GM18909 (cell line): ENCODE results near the gene ZSWIM3.

ENCODE experiments used
- ATAC-seq: cut with Tn5 transposase; IDR thresholded peaks from one replicate; pipeline ENCODE4 v1.9.1; 2021; ENCODE audit warnings: mild to moderate bottlenecking; ENCODE audit not compliant: unreplicated experiment, poor library complexity

Gene ZSWIM3

DNA sequence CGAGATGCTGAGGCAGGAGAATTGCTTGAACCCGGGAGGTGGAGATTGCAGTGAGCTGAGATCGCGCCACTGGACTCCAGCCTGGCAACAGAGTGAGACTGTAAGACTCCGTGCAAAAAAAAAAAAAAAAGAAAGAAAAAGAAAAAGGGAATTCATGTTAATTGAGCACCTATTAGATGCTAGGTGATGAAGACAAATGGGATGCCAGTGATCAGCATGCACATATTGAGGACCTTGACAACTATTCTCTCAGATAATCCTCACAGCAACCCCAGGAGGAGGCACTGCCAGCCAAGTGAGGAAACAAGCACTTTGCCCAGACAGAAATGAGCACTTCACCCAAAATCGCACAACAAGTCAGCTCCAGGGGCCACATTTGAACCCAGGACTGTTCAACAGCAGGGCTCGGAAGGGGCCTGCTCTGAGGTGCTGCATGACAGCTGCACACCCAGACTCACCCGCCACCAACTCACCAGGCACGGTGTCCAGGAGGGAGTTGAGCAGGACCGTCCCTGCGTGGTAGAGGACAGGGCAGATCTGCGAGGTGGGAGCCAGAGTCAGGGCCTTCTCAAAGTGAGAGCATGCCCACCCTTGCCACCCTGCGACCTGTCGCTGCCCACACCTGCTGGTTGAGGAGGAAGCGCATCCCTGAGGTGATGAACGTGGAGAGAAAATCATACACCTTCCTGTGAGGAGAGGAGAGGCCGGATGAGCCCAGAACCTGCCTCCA lies 50.0 kb downstream of the ZSWIM3 start:
- no peak for ATAC-seq

DNA sequence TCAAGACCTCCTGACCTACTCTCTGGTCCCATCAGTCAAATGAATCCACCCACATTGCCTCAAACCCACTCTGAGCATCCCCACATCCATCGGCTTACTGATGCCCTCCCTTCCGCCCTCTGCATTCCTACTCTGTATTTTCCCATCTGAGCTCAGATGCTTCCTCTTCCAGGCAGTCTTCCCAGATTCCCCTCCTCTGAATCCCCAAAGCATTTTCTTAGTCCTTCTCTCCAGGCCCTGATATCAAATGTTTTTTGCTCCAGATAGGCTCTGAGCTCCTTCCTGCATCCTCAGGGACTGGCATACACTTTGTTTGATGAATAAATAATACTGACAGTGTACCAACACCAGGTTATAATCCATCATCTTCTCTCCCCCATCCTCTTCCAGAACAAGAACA lies 50.7 kb downstream of the ZSWIM3 start:
- no peak for ATAC-seq

DNA sequence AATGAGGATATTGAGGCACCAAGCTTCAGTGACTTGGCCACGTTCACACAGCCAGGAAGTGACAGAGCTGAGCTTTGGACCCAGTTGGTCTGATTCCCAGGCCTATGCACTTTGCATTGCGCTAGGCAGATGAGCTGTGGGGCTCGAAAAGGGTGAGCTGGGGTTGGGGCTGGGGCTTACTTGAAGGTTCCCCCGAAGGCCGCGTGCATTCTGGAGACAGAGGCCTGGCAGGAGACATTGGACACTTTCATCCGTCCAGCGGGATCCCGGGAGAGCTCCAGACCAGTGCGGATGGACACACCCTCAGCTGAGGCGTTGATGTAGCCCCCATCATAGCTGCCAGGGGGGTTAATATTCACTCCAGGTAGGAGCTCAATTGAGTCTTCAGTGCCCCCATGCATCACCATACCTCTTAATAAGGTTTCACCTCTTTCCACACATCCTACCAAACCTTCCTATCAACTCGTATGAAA lies 52.0 kb downstream of the ZSWIM3 start:
- no peak for ATAC-seq

DNA sequence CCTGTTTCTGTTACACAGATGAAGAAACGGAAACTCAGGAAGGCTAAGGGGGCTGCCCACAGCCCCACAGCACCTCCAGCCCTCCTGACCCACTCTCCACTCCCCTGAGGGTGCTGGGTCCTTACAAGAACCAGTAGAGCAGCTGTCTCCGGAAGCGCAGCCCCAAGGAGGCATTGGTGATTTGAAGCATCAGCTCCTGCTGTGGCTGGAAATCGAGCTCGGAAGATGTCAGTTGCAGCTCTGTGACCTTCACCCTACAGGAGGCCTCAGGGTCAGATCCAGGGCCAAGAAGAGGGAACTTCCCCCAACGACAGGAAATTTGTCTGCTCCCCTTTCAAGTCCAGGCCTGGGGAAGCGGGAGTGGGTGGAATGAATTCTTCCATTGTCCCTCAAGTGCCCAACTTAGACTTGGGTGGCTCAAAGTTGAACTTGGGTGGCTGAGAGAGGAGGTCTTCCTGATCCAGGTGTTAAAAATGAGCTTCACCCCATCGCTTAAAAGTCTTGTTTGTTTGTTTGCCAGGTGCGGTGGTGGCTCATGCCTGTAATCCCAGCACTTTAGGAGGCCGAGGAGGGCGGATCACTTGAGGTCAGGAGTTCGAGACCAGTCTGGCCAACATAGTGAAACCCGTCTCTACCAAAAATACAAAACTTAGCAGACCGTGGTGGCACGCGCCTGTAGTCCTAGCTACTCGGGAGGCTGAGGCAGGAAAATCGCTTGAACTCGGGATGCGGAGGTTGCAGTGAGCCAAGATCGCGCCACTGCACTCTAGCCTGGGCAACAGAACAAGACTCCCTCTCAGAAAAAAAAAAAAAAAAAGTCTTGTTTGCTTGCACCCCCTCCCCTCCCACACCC lies 52.6 kb downstream of the ZSWIM3 start:
- ATAC-seq = no peak

DNA sequence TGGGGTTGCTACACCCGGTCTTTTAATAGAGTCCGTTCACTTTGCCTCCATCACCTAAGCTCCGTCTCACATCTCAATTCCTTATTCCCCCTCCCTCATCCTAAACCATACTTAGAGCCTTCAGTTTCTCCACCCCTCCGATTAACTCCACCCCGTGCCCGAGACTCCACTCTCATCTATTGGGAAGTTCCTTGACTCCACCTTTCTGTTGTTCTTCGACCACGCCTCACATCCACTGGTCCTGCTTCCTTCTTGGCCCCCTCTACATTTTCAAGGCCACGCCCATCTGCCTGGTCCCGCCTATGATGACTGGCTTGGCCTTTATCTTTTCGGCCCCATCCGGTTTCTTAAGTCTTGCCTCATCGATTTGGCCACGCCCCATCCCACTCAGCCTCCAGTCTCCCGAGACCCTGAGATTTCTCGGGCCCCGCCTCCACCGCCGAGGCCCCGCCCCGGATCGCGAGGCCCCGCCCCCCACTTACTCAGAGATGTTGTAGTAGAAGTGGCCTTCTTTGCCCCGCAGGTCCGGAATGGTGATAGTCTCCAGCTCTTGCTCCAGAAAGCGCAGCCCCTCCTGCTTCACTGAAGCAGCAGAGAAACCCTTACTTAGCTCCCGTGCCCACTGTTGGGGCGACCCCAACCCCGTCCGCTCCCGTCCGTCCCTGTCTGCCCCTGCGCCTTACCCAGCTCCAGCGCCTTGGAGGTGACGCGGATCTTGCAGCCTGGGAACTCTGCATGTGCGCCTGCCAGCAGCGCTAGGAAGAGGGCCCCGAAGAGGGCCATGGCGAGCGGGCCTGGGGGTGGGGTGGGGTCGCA lies 53.5 kb downstream of the ZSWIM3 start:
- ATAC-seq = peak; percentile 93

DNA sequence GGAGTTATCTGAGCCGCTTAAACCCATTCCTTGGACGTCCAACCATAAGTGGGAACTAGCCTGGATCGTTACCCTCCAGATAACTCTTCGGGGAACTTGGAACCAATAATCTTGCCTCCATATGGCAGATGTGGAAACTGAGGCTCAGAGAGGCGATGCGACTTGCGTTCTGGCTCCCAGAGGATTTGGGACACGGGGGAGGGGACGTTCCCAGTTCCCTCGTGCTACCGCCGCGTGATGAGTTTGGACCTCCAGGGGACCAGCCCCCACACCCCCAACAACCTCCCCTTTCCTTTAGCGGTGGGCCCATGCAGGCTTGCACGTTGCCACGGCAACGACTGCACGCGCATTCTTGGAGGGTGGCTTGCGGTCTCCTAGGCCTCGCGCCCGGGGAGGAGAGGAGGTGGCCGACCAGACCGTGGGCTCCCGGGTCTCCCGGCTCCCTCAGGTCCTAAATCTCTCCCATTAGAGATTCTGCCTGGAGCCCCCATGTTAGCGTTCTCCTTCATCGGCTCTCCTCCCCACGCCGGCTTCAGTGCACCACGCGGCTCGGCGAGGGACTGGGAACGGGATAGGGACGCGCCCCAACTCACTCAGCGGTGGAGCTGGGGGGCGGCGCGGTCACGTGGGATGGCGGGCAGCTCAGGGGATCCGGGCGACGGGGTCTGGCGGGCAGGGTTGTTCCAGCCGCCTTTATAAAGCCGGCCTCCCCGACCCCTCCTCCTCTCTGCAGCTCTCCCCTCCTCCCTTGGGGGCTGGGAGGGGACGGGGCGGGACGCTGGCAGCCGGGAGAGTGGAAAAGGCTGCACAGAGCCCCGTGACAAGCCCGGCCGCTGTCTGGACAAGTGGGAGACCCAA lies 54.3 kb downstream of the ZSWIM3 start, which contains the start of gene PLTP:
PLTP (minus strand) TSS at position 670 of the 858 bp plus-strand sequence. CDS start 703 bp downstream, outside the sequence.
- ATAC-seq = no peak

DNA sequence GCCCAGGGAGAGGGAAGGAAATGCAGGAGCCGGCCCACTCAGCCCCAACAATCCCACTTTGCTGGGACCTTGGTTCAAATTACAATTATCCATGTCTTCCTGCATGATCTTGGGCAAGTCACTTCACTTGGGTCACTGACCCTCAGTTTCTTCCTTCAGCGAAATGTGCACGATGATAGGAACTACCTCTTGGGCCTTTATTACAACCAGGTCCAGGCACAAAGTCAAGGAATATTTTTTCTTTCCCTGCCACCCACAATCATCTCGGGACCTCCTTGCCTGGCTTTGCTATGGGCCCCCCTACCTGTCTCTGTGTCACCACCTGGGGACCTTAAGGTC lies 54.9 kb downstream of the ZSWIM3 start:
- ATAC-seq = no peak

DNA sequence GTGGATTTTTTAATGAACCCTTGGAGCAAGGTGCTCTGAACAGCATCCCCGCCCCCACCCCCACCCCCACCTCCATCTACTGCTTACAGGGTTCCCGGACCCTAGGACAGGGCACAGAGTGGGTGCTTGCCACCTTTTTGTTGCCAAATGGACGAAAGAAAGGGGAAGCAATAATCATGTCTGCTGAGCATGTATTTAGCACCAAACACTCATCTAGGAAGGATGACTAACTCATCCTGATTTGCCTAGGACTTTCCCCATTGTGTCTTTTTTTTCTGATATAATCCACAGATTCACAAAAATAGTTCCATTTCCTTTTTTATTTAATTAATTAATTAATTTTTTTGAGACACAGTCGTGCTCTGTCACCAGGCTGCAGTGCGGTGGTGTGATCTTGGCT lies 55.7 kb downstream of the ZSWIM3 start:
- no peak for ATAC-seq

DNA sequence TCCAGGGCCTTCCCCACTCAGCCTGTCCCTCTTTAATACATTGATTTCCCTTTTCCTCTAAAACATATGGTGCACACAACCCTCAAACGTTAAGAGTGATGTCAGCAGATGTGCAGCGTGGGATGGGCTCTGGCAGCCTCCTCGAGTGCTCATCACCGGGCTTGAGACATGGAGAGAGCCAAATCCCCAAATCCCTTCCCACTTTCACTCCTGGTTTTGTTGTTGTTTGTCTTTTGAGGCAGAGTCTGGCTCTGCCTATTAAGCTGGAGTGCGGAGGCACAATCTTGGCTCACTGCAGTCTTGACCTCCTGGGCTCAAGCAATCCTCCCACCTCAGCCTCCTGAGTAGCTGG lies 60.4 kb downstream of the ZSWIM3 start:
- no peak for ATAC-seq

DNA sequence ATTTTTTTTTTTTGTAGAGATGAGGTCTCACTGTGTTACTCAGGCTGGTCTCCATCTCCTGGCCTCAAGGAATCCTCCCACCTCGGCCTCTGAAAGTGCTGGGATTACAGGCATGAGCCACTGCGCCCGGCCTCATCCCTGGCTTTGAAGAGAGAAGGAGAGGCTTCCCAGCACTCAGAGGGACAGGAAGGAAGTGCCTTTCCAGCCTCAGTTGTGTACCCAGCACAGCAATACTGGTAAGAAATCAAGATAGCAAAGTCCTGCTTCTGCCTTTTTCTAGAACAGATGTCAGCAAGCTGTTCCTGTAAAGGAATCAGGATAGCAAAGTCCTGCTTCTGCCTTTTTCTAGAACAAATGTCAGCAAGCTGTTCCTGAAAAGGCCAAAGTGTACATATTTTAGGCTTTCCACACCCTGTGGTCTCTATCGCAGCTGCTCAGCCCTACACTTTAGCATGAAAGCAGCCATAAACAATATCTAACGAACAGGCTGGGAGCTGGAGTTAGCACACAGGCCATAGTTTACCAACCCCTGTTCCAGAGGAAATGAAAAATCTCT lies 60.8 kb downstream of the ZSWIM3 start:
- no peak for ATAC-seq

DNA sequence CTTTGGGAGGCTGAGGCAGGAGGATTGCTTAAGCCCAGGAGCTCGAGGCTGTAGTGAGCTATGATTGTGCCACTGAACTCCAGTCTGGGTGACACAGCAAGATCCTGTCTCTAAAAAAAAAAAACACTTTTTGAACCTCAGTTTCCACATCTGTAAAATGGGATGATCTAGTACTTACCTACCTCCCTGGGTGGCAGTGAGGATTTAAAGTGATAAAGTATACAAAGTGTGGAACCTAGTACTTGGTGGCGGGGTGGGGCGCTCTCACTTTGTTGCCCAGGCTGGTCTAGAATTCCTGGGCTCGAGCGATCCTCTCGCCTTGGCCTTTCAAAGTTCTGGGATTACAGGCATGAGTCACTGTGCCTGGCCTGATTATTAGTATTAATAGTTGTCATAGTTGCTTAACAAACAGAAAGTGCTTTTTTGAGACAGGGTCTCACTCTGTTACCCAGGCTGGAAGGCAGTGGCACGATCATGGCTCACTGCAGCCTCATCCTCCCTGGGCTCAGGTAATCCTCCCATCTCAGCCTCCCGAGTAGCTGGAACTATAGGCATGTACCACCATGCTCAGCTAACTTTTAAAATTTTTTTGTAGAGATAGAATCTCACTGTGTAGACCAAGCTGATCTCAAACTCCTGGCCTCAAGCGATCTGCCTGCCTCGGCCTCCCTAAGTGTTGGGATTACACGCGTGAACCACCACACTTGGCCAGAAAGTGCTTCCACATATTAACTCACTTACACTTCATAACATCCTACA lies 61.5 kb downstream of the ZSWIM3 start:
- no peak for ATAC-seq

DNA sequence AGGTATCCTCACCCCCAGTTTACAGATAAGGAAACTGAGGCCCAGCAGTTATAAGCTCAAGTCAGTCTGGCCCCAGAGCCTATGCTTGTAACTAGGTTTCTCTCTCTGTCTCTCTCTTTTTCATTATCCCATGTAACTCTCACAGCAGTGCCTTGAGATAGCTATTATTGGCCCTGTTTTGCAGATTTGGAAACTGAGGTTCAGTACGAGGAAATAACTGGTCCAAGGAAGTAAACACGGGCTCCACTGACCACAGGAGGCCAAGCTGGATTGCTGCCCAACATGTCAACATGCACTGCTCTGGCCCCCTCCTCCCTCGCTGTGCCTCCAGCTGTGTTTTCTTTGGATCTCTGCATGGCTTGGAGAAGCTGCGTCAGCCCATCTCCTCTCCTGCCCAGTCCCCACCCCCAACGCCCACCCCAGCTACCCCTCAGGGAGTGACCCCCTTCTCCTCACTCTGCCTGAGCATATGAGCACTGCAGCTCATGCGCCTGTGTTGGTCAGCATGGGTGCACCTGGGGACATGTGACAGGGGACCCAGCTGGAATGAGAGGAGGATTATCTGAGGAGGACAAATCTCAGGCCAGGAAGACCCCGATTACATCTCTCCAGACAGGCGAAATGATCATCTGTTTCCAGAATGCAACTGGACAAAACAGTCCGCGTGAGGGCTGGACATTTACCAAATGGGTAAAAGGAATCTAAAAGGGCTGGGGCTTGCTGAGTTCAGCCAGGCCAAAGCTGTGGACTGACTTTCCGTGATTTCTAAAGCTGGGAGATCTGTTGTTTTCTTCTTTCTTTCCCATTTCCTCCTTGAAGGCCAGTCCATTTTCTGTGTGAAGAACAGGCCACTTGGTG lies 62.4 kb downstream of the ZSWIM3 start:
- ATAC-seq = no peak

DNA sequence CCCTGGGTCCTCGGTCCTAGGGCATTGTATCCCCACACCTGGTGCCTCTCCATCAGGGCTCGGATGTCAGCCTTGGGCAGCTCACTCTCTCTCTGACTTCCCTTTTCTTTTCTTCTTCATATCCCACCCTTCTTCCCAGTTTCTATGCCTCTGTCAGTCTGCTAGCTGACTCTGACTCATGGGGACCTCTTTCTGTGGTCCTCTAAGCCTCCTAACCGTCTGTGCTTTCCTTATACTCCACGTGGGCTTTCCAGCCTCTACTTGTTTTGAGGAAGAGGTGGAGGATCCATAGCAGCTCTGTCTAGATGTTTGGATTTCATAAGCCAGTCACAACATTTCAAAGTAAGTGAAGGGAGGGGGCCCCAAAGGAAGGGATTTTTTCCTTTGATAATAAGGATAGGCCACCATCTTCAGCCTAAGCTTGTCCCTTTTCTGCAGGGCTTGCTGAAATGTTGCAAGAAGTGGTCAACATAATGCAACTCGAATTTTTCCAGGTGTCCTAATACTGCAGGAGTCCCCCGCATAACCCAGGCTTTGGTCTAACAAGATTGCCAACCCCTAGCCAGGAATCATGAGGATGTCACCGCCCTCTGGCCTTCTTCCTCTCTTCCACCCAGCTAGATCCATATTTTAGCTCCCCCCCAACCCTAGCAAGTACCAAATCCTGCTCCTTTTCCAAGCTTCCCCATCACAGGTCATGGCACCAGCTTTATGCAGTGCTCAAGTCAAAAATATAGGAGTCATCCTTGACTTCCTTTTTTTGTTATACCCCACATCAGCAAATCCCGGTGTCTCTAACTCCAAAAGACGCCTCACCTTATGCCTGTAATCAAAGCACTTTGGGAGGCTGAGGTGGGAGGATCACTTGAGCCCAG lies 63.3 kb downstream of the ZSWIM3 start:
- ATAC-seq = no peak

DNA sequence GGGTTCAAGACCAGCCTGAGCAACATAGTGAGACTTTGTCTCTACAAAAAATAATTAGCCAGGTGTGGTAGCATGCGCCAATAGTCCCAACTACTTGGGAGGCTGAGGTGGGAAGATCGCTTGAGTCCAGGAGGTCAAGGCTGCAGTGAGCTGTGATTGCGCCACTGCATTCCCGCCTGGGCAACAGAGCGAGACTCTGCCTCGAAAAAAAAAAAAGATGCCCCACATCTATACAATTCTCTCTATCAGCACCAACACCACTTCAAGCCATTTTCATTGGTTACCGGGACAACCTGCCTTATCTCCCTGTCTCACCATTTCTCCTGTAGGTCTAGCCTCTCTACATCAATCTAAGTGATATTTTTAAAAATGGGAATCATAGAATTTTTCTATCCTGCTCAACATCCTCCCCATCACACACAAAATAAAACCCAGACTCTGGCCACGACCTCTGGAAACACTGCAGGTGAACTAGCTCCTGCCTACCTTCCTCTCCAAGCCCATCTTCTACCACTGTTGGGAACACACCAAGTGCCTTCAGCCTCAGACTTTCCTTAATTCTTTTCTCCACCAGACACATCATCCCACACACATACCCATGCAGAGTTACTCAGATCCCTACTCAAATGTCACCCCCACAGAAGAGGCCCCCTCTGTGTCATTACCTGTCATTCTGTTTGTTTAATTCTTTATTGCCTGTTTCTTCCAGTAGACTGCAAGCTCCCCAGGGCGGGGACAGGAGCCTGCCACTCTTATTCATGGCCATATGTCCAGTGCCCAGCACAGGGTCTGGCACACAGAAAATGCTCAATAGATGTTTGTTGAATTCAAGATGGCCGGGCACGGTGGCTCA lies 64.1 kb downstream of the ZSWIM3 start:
- no peak for ATAC-seq

DNA sequence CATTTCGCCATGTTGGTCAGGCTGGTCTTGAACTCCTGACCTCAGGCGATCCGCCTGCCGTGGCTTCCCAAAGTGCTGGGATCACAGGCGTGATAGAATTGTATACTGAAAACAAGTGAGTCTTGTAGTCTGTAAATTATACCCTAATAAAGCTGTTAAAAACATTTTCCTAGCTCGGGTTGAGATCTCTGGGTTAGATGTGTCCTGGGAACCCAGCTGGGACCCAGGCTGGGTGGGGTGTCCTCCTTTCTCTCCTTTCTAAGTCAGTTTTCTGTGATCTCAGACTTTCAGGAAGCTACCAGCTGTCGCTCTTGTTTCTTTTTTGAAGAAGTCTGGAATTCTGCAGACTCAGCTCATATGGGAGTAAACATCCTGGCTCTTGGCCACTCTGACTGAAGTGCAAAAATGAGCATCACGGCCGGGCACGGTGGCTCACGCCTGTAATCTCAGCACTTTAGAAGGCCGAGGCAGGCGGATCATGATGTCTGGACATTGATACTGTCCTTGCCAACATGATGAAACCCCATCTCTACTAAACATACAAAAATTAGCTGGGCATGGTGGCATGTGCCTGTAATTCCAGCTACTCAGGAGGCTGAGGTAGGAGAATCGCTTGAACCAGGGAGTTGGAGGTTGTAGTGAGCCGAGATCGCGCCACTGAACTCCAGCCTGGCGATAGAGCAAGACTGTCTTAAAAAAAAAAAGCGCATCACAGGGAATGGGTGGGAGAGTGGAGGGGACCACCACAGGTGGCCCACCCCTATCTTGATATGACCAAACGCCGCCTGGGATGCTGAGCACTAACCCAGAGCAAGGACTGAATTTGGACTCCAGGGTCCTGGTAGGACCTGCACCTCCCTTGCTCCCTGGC lies 67.2 kb downstream of the ZSWIM3 start:
- ATAC-seq = no peak
